WI38 (cell line): ENCODE results near the gene ZNF385C.

Experiments
- H3K4me3 ChIP-seq: 2 replicates; pipeline ENCODE4 v1.5.1; 2011; ENCODE audit warnings: low read depth, mild to moderate bottlenecking, control low read depth, low read length
- TF ChIP-seq, protein P1 (sequence below): IDR thresholded peaks from 2 replicates; pipeline ENCODE4 v1.5.1; 2012; ENCODE audit warnings: low read depth, mild to moderate bottlenecking, control low read depth, low read length

The ZNF385C gene

DNA sequence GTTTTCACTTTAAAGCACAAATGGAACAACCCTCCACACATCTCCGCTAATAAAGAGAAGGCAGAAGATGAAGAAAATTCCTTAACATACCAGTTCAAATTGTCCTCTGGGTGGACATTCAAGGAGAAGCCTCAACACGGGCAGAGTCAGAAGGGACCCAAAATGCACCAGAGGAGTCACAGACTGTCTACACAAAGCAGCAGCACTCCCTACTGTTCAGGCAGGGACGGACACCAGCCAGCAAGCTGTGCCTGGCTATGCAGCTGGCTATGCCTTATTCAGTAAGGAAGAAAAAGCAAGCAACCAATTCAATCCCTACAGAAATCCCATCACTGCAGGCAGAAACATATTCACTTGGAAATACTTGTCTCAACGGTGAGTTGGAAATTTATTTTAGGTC is 89.1 kb downstream of the ZNF385C start:
- TF ChIP-seq, protein P1, sequence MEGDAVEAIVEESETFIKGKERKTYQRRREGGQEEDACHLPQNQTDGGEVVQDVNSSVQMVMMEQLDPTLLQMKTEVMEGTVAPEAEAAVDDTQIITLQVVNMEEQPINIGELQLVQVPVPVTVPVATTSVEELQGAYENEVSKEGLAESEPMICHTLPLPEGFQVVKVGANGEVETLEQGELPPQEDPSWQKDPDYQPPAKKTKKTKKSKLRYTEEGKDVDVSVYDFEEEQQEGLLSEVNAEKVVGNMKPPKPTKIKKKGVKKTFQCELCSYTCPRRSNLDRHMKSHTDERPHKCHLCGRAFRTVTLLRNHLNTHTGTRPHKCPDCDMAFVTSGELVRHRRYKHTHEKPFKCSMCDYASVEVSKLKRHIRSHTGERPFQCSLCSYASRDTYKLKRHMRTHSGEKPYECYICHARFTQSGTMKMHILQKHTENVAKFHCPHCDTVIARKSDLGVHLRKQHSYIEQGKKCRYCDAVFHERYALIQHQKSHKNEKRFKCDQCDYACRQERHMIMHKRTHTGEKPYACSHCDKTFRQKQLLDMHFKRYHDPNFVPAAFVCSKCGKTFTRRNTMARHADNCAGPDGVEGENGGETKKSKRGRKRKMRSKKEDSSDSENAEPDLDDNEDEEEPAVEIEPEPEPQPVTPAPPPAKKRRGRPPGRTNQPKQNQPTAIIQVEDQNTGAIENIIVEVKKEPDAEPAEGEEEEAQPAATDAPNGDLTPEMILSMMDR: no peak
- no peak overlapping the region for H3K4me3 ChIP-seq

DNA sequence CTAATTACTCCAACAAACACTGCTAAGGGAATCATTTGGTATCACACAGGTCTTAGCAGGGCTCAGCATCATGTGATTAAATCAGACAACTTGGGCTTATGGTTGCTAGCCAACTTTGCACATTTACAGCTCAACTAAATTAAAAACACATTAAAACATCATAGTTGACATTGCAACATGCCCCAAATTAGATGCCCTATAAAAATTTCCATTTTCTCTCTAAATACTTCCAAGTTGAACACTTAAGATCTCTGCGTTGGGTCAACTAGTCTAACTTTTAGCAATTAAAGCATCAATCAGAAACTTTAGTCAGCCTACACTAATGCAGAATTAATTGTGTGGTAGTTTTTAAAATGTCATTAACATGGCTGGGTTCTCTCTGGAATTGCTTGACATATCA is 93.1 kb downstream of the ZNF385C start:
- no peak overlapping the region for H3K4me3 ChIP-seq

DNA sequence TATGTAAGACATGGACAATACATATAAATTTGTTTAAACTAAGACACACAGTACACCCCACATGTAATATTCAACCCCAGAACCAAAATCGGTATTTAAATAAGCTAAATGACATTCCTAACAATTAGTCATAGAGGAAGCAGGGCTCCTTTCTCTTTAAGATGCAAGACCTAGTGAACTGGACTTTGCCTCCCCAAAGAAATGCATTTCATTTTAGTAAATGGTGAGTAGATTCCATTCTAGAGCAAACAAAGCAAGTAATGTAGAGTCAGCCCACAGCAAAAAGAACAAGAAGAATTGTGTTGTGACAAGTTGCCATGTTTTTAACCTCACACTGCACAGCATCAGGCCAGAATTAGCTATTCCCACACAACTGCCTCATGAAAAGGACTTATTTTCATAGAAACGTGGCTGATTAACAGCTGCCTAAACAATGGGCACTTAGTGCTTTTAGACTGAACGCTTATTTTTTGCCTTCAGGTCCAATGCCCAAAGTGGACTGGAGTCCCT is 95.4 kb downstream of the ZNF385C start:
- TF ChIP-seq, protein P1: no peak
- no peak overlapping the region for H3K4me3 ChIP-seq

More for the DNA sequence above, 93.1 kb downstream of the ZNF385C start:
- TF ChIP-seq, protein P1: no peak

DNA sequence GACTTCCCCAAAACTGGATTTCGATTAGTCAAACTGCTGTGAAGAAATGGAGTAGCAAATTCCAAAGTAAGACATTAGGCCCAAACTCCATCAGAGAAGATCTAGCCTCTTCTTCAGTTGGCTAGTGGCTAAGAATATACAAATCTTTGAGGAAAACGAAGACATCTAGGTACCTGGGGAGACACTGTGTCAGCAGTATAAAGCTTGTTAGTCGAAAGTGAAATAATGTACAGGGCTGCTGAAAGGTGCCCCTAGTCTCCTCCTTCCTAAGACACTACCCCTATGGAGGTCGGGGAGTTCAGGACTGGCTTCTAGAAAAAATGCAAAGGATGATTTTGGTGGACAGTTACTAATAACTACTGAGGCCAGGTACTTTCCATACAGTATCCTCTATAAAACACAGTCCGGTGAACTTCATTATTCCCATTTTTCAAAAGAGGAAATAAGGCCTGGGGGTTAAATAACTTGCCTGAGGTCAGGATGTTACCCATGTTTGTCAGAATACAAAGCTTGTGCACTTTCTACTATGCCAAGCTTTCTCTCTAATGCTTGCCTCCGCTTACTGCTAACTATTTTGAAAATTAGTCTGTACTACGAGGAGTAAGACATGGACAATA is 96.0 kb downstream of the ZNF385C start:
- no peak overlapping the region for H3K4me3 ChIP-seq
- TF ChIP-seq, protein P1: no peak

DNA sequence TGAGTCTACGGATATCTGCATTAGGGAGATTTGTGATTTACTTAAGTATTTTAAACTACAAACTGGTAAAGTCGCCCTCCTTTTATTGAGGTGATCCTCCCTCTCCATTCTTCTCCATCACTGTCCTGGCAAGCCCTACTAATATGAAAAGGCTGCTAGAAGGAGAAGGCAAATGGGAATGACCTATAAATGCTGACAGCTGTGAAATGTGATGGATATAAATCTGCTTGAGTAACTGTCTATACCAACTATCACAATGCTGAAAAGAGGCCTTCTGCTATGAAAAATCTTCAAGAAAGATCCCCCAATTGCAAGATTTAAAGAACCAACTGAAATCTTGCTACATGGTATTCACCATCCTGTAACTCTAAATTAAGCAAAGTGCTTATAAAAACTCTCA is 96.5 kb downstream of the ZNF385C start:
- H3K4me3 ChIP-seq: no peak overlapping the region
- TF ChIP-seq, protein P1: no peak

DNA sequence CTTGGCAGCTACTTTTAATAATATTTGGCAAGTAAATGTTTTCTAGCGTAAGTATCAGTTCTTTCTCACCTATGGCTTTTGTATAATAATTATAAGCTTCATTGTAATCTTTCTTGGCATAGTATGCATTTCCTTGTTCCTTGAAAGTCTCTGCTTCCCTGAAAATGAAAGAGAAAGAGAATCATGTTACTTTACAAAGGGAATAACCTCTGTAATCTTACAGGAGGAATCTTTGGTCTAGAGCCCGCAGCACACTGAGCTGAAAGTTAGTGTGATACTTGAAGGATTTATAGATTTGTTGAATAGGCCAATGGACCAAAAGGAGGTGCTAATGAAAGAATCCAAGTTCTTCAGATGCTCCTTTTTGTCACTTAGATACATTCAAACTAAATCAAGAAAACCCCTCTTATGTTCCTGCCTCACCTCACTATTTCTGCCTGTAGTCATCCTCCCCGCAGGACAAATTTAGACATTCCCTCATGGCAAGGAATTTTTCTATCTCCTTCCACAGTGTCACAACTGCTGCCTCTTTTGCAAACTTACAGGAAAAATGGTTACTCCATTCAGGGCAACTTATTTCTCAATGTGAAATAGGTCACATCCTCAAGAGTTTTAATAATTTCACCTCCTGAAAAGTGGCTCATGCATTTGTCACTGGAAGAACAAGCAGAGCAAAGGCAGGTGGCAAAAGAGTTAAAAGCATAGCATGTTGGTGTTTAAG is 97.7 kb downstream of the ZNF385C start:
- TF ChIP-seq, protein P1: no peak
- no peak overlapping the region for H3K4me3 ChIP-seq

DNA sequence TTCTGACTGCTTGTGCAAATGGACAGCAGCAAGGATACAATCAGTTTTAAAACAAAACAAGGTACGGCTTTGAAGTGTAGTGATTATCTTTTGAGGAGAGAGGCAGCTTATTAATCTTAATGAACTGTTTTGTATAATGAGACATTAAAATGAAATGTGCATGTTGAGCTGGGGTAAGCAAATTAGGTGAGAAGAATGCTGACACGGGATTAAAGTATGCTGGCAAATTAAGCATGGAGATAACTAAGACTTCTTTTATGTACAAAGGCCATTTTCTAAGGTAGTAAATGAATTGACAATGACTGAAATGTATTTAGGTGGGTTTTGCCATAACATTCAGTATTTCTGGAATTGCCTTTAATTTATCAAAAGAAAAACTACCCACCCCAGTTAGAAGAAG is 99.8 kb downstream of the ZNF385C start:
- TF ChIP-seq, protein P1: no peak
- no peak overlapping the region for H3K4me3 ChIP-seq
